HG03066 (cell line): ENCODE data around the gene CYP39A1.

Experiments
- ATAC-seq: cut with Tn5 transposase; IDR thresholded peaks from one replicate; pipeline ENCODE4 v1.9.1; 2021; ENCODE audit warnings: low read depth; ENCODE audit not compliant: unreplicated experiment

CYP39A1 gene, protein sequence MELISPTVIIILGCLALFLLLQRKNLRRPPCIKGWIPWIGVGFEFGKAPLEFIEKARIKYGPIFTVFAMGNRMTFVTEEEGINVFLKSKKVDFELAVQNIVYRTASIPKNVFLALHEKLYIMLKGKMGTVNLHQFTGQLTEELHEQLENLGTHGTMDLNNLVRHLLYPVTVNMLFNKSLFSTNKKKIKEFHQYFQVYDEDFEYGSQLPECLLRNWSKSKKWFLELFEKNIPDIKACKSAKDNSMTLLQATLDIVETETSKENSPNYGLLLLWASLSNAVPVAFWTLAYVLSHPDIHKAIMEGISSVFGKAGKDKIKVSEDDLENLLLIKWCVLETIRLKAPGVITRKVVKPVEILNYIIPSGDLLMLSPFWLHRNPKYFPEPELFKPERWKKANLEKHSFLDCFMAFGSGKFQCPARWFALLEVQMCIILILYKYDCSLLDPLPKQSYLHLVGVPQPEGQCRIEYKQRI

DNA sequence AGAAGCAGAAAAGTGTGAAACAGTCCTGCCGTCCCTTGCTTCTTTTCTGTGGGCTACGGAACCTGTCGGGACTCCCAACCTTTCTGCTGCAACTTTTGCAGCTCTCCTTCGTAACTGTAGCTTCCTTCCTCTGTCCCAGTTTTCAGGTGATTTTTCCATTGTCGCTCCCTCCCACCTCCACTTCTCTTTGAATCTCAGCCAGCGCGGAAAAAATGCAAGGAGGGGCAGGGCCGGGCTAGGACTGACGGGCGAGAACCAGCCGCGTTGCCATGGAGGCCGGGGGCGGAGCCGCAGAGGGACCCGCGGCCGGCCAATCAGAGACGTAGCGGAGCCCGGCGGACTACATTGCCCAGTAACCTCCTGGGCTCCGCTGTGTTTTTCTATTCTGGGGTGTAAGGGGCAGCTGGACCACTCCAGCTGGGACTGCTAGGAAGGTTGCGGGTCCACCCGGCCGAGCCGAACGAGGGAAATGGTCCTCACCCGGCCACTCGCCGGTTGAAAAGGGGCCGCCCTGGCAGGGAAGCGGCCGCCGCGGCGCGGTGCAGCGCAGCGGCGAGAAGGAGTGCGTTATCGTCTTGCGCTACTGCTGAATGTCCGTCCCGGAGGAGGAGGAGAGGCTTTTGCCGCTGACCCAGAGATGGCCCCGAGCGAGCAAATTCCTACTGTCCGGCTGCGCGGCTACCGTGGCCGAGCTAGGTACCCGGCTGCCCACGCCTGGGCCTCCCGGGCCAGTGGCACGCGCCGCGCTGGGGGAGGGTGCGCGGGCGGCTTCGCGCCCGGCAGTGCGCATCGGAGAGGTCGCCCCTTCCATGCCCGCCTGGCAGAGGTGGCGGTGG, at the start of gene CYP39A1, which contains the start of gene SLC25A27:
CYP39A1 (minus strand) TSS at position 216 of the 836 bp plus-strand sequence. CDS start 236 bp downstream, outside the sequence.
SLC25A27 (plus strand) TSS at position 373 of the 836 bp plus-strand sequence; CDS start at position 591, 218 bp downstream.
- peak; percentile 100 for ATAC-seq

DNA sequence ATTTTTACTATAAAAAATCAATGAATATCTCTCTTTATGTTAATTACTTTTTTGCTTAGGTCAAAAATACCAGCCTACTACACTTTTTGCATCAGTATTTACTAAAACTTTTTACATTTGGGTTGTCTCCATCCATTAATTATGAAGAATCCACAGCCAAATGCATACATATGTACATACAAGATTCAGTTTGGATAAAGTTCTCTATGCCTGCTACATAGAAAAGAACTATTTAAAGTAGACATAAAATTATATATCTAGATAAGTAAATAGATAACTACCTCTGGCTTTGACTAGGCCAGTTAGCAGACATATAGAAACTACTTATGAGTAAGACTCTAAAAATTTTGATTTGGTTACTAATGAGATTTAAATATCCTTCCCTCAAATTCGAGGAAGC, 47.4 kb upstream of the CYP39A1 start:
- ATAC-seq, result no peak

DNA sequence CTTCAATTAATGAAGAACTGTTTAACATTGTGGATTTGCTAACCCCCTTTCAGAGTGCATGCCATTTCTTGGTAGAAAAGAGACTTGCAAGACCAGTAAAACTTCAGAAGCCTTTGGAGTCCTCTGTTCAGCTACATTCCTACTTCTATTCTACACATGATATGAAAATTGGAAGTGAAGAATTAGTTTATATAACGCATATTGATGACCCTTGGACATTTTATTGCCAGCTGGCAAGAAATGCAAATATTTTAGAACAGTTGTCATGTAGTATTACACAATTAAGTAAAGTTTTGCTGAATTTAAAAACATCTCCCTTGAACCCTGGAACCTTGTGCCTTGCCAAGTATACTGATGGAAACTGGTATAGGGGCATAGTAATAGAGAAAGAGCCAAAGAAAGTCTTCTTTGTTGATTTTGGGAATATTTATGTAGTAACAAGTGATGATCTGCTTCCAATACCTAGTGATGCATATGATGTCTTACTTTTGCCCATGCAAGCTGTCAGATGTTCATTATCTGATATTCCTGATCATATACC, 38.4 kb upstream of the CYP39A1 start:
- ATAC-seq, result no peak

DNA sequence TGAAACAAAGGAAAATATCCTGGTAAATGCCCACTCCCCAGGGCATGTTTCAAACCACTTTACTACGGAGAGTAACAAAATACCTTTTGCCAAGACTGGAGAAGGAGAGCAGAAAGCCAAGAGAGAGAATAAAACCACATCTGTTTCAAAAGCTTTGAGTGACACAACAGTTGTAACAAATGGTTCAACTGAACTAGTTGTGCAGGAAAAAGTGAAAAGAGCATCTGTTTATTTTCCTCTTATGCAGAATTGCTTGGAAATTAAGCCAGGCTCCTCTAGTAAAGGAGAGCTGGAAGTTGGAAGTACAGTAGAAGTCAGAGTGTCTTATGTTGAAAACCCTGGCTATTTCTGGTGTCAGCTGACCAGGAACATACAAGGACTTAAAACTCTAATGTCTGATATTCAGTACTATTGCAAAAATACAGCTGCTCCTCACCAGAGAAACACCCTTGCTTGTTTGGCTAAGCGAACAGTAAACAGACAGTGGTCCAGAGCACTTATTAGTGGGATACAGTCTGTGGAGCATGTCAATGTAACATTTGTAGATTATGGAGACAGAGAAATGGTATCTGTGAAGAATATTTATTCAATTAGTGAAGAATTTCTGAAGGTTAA, 37.6 kb upstream of the CYP39A1 start:
- no peak for ATAC-seq

DNA sequence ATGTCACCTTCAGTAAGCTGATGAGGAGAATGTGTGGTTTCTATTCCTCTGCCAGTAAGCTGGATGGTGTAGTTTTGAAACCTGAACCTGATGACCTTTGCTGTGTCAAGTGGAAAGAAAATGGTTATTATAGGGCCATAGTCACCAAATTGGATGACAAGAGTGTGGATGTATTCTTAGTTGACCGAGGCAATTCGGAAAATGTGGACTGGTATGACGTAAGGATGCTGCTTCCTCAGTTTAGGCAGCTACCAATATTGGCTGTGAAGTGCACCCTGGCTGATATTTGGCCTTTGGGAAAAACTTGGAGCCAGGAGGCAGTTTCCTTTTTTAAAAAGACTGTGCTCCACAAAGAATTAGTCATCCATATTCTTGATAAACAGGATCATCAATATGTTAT, 37.0 kb upstream of the CYP39A1 start:
- ATAC-seq, result no peak

DNA sequence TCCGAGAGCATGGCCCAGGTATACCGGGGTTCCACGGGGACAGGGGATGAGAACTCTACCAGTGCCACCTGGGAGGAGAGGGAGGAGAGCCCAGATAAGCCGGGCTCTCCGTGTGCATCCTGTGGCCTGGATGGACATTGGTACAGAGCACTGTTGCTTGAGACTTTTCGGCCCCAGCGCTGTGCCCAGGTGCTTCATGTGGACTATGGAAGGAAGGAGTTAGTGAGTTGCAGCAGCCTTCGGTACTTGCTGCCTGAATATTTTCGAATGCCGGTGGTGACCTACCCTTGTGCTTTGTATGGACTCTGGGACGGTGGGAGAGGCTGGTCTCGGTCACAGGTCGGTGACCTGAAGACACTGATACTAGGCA, 36.3 kb upstream of the CYP39A1 start:
- ATAC-seq, result no peak

DNA sequence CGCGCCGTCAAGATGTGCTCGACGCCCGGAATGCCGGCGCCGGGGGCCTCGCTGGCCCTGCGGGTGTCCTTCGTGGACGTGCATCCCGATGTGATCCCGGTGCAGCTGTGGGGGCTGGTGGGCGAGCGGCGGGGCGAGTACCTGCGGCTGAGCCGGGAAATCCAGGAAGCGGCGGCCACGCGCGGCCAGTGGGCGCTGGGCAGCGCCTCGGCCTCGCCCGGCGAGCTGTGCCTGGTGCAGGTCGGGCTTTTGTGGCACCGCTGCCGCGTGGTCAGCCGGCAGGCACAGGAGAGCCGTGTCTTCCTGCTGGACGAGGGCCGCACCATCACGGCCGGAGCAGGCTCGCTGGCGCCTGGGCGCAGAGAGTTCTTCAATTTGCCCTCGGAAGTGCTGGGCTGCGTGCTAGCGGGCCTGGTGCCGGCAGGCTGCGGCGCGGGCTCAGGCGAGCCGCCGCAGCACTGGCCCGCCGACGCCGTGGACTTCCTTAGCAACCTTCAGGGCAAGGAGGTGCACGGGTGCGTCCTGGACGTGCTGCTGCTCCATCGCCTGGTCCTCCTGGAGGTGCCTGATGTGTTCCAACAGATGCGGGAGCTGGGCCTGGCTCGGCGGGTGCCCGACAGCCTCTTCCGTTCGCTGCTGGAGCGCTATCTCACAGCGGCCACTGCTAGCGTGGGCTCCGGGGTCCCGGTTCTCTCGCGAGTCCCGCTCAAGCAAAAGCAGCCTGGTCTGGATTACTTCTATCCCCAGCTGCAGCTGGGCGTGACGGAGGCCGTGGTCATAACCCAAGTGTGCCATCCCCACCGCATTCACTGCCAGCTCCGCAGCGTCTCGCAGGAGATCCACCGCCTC, 35.7 kb upstream of the CYP39A1 start:
- no peak for ATAC-seq

DNA sequence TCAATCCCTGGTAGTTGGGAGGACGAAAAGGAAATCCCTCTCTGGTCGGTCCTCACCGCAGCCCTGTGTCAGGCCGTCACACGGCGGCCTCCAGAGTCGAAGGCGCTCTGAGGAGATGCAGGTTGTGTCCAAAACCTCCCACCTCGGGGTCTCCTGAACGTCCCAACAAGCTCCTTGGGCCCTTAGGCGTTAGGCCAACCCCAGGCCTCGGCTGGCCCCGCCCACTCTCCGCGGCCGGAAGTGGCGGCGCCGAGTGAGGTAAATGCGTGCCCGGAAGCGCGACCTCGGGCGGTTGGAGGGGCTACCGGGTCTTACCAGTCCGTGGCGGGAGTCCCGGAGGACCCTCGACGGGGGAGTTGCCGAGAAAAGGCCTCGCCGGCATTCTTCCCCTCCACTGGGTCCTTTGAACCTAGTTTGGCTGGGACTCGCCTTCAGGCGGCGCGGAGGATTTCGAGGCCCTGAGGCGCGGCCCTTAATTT, 35.0 kb upstream of the CYP39A1 start, which contains the start of gene TDRD6:
TDRD6 (plus strand) TSS at position 267 of the 479 bp plus-strand sequence. CDS start 244 bp downstream, outside the sequence.
- ATAC-seq, result no peak

DNA sequence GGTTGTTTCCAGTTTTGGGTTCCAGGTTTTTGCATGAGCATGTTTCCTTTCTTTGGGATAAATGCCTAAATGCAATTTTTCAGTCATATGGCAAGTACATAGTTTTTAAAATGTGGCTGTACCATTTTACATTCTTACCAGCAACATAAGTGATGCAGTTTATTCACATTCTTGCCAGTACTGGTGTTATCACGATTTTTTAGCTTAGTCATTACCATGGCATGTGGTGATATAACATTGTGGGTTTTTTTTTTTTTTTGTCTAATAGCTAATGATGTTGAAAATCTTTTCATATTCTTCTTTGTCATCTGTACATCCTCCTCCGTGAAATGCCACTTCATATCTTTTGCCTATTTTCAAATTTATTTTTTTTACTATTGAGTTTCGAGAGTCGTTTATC, 32.2 kb upstream of the CYP39A1 start:
- ATAC-seq, result no peak

DNA sequence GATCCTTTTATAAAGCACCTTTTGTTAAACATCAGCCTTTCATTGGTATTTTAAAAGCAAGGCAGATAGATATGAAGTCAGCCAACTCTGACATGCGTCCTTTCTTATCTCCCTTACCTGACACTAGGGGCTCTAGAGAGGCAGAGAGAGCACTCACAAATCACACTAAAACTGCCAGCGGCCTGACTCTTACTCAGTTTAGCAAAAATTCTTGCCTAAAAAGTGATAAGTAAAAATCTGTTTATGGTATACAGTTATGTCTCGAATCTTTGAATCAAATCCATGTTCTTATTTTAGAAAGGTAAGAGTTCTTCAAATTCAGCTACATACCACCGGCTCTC, 24.7 kb upstream of the CYP39A1 start:
- no peak for ATAC-seq

DNA sequence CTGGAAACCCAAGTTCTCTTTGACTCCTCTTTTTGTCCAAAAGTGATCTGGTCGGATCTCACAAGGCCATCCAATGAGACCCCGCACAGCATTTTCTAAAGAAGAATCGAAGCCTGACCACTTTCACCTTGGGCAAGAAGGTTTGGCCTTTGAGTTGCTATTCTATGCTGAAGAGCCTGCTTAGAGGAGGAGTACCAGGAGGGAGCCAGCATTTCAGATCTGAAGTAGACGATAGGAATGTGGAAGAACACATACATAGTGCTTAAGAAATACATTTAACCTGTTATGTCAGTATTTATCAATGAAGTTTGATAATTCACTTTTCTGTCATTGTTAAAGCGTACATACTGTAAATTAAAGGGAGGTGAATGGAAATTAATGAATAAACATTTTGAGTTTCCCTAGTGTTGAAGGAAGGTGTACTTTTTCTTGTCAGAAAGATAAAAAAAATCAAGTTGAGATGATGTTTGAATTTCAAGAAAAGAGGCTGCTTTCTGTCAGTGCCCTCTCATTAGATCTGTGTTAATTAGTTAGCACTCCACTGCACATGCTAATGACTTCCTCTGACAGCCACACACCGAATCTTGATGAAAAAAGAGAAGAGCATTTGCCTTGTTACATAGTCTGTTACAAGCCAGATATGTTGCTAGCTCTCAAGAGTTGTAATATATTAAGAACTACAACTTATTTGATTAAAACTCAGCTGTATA, 24.1 kb upstream of the CYP39A1 start:
- ATAC-seq, result no peak

DNA sequence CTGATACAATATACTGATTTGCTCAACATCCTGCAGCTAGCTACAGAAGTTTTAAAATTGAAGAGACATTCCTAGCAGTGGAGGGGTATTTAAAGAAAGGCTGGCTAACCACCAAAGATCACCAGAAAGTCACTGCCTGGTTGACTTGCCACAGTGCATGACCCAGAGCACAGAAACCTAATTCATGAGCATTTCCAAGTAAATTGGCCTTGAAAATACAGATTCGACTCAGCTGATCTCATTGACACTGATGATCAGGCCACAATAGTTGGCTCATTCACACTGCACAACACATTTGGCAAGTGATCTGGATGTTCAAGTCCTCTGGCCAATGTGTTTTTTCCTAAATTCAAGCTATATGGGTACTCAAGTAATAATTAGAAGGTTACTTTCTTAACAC, 21.8 kb upstream of the CYP39A1 start:
- ATAC-seq, result no peak

DNA sequence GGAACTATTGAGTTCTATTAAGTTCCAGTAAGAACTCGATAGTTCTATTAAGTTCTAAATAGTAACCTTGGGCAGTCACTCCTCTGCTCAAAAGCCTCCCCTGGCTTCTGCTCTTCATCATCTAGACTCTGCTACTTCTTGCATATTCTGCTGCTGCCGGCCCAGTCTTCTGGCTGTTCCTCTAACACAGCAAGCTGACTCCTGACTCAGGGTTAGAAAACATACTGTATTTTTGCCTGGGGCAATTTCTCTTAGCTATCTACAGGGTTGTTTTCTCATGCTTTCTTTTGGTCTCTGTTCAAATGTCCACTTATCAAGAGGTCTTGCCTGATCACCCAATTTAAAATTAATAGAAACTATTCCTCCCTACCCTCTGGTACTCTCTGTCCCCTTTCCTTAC, 14.8 kb upstream of the CYP39A1 start:
- no peak for ATAC-seq

DNA sequence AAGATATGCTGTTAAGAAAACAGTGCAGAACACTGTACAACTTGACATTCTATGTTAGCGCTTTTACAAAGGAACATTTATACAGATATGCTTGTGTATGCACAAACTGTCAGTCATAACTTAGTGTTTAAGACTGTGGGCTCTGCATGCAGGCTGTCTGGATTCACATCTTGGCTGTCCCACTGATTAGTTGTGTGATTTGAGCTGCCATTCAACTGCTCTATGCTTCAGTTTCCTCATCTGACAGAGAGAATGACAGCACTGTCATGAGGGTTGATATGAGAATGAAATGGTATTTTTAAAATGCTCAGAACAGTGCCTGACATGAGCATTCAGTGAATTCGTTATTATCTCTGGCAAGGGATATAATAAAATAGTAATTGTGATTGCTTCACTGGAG, 8.9 kb upstream of the CYP39A1 start:
- ATAC-seq, result no peak

DNA sequence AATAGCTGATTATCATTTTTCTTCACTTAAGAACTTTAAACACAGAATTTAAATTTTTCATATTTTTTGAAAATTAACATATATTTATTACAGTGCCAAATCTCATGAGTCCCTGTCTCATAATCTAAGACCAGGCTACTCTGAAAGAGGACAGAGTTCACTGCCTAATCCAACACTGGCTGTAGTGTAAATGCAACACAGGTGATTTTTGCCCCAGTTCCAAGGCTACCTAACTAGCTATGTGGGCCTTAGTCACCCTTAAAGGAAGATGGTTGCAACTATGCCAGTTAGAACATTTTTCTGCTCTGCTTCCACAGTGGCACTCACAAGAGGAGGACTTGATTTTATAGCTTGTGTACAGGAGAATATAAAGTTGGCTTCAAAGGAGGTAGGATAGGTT, 5.0 kb upstream of the CYP39A1 start:
- ATAC-seq, result no peak

DNA sequence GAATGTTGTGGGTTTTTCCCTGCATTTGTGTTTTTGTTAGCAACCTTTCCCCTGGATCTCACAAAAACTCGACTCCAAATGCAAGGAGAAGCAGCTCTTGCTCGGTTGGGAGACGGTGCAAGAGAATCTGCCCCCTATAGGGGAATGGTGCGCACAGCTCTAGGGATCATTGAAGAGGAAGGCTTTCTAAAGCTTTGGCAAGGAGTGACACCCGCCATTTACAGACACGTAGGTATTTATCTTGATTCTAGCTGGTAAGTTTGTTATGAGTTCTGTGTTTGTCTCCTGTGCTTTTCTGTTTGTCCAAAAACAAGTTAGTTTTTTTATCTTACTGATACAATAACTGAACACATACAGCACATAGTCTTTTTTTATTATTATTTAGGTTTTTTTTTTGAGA, 3.2 kb upstream of the CYP39A1 start:
- ATAC-seq, result no peak

DNA sequence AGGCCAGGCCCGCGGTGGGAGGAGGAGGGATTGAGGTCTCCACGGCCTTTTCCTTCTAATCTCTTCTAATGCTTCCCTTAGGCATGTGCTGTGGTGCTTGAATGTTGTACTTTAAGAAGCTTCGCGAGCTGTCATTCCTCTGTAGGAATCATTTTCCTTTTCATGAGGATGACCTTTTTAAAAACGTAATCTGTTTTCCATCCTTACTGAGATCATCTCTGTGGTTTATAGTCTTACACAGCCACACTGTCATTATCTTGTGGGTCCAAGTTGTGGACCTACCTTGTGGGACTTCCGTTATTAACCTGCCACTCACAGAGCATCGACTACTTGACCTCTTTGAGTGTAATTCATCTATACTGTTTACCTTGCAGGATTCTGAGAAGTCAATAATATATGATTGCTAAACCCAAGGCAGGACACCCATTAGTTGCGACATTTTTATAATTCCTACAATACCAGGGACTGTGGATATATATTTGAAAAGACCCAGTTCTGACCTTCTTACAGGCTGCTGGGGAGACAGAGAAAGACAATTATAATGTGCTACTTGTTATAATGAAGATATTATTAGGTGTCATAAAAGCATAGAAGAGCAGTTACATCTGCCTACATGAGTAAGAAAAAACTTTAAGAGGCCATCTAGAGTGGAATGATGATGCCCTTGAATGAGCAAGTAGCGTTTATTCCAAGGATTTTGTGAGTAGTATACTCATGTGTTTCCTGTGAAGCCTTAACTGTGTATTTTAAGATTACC, 999 bp upstream of the CYP39A1 start:
- no peak for ATAC-seq

DNA sequence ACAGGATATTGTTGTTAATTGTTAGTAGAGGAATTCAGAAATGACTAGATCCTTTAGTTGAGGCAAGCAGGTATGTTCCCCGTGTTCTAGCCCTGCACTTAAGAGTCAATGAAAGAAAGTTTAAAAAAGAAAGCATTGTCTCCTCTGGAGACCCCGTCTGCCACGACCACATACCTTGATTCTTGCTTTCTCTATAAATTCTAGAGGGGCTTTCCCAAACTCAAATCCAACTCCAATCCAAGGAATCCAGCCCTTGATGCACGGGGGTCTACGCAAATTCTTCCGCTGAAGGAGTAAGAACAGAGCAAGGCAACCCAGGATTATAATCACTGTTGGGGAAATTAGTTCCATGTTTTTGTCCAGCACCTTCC, 401 bp downstream of the CYP39A1 start:
- no peak for ATAC-seq

DNA sequence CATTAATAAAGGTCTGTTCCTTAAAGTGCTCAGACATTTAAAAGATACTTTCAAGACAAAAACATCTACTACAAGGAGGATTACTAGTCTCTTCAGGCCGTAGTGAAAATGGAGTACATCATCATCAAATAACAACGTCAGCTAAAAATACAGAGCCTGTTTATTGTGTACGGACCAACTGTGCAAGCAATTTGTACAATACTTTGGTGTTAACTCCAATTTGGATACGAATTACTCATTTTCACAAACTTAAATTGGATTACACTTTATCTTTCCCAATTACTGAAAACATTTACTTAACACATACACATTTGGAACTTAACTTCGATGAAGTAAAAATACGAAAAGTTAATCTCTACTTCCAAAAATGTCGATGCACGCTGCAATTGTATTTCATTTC, 802 bp downstream of the CYP39A1 start:
- no peak for ATAC-seq
